Stimulated activated CD8-positive, alpha-beta memory T cell treated with anti-CD3 and anti-CD28 coated beads, Interleukin-12 subunit alpha, Interleukin-12 subunit beta, amount 100 ng/mL, for 24 hours (primary cell): ENCODE results near the gene NYAP2.

Source experiments
- DNase-seq: peaks from one replicate; pipeline ENCODE4 v3.0.0-alpha.2; 2020; ENCODE audit errors: extremely low read depth

NYAP2 gene

GRCh38 chr2:225399504-225399903, at the start of gene NYAP2:
NYAP2 (plus strand) TSS chr2:225399710; CDS start chr2:225408881, 9,171 bp downstream.
- DNase-seq, result no peak

- DNase-seq, result no peak
Observed at GRCh38 chr2:225353579-225354085, 45.9 kb upstream of the NYAP2 start.

- DNase-seq, result no peak
Observed at GRCh38 chr2:225354281-225354774, 45.2 kb upstream of the NYAP2 start.

- DNase-seq, result no peak
Observed at GRCh38 chr2:225355788-225356187, 43.7 kb upstream of the NYAP2 start.

- DNase-seq, result no peak
Observed at GRCh38 chr2:225366731-225367130, 32.8 kb upstream of the NYAP2 start.

GRCh38 chr2:225367482-225367881, 32.0 kb upstream of the NYAP2 start:
- no peak for DNase-seq

GRCh38 chr2:225378984-225379383, 20.5 kb upstream of the NYAP2 start:
- no peak for DNase-seq

- DNase-seq, result no peak
Observed at GRCh38 chr2:225379856-225380255, 19.7 kb upstream of the NYAP2 start.

- DNase-seq, result no peak
Observed at GRCh38 chr2:225381609-225382008, 17.9 kb upstream of the NYAP2 start.

- no peak for DNase-seq
Observed at GRCh38 chr2:225398372-225398771, 1.1 kb upstream of the NYAP2 start.

GRCh38 chr2:225400060-225400511, 576 bp downstream of the NYAP2 start:
- no peak for DNase-seq

- DNase-seq, result no peak
Observed at GRCh38 chr2:225400546-225401400, 1.3 kb downstream of the NYAP2 start.

GRCh38 chr2:225402210-225402776, 2.8 kb downstream of the NYAP2 start:
- DNase-seq, result no peak

GRCh38 chr2:225411452-225411851, 11.9 kb downstream of the NYAP2 start:
- DNase-seq, result no peak

GRCh38 chr2:225413786-225414185, 14.3 kb downstream of the NYAP2 start:
- no peak for DNase-seq

- DNase-seq, result no peak
Observed at GRCh38 chr2:225414902-225415301, 15.4 kb downstream of the NYAP2 start.

GRCh38 chr2:225415341-225415740, 15.8 kb downstream of the NYAP2 start:
- DNase-seq, result no peak

- DNase-seq, result no peak
Observed at GRCh38 chr2:225415792-225416191, 16.3 kb downstream of the NYAP2 start.

GRCh38 chr2:225416616-225417367, 17.3 kb downstream of the NYAP2 start:
- DNase-seq, result no peak

- DNase-seq, result no peak
Observed at GRCh38 chr2:225419033-225419432, 19.5 kb downstream of the NYAP2 start.

- no peak for DNase-seq
Observed at GRCh38 chr2:225422145-225422544, 22.6 kb downstream of the NYAP2 start.

GRCh38 chr2:225425284-225425683, 25.8 kb downstream of the NYAP2 start:
- DNase-seq, result no peak
